Endothelial cell of umbilical vein (primary cell): Measurements from ENCODE around the gene EPN1. TPM values are rescaled to one million over a fixed set of nuclear protein-coding genes. Genes with fewer than 3 reads are reported as not detected.

ENCODE experiments used
- BruUV-seq: library from RNA; stranded (reverse); fragments of 400-500 nt; replicated peaks from 2 replicates; lab custom pipeline; 2021; lab: Mats Ljungman, UMichigan
- CTCF ChIA-PET: fragments of 300-600, 350-600 bp; sonication (Branson Sonifier 250); formaldehyde crosslinking; loops from one replicate; lab custom pipeline; 2021; ENCODE audit warnings: antibody characterized with exemption, inconsistent platforms; lab: Charles Lee
- POLR2A ChIA-PET: fragments of 300-600, 350-600 bp; sonication (Branson Sonifier 250); formaldehyde crosslinking; loops from one replicate; lab custom pipeline; 2021; ENCODE audit warnings: antibody characterized with exemption, inconsistent platforms; lab: Charles Lee
- DNase-seq: peaks from one replicate; pipeline ENCODE4 v3.0.0-alpha.2; 2011; ENCODE audit warnings: low read depth, low spot score
- FAIRE-seq: peaks from 2 replicates; lab custom pipeline; 2011; peaks lifted over from hg19 to GRCh38; lab: Jason Lieb, UNC
- H2AFZ ChIP-seq: 2 replicates; pipeline ENCODE4 v1.6.0; 2012; ENCODE audit warnings: low read depth, low read length, control low read depth, inconsistent platforms
- H3K27ac ChIP-seq: 2 replicates; pipeline ENCODE4 v1.5.1; 2011; ENCODE audit warnings: low read depth, mild to moderate bottlenecking, control low read depth, low read length, moderate library complexity; ENCODE audit not compliant: insufficient read depth
- H3K27me3 ChIP-seq, 2 experiments: 2 replicates each; pipeline versions ENCODE4 v1.6.0 to v1.6.1; 2011; ENCODE audit warnings: low read length in 2 of 2, mixed read lengths in 1 of 2; ENCODE audit not compliant: control insufficient read depth in 2 of 2, insufficient read depth in 2 of 2
- H3K36me3 ChIP-seq, 2 experiments: 2 replicates in 1 of 2; 3 replicates in 1 of 2; pipeline ENCODE4 v1.5.1; 2011; ENCODE audit warnings: low read length in 2 of 2, mild to moderate bottlenecking in 1 of 2, moderate library complexity in 1 of 2; ENCODE audit not compliant: control insufficient read depth in 2 of 2, insufficient read depth in 2 of 2; ENCODE audit errors: extremely low read depth in 1 of 2
- H3K4me1 ChIP-seq: 3 replicates; pipeline ENCODE4 v1.5.1; 2011; ENCODE audit warnings: mild to moderate bottlenecking, low read length; ENCODE audit not compliant: control insufficient read depth, insufficient read depth; ENCODE audit errors: extremely low read depth
- H3K4me2 ChIP-seq: 2 replicates; pipeline ENCODE4 v1.6.1; 2011; ENCODE audit warnings: low read length, control low read depth, mixed read lengths; ENCODE audit not compliant: insufficient read depth
- H3K4me3 ChIP-seq, 3 experiments: fragments of 200-600 bp in 1 of 3; sonication (generic), shearing (Covaris generic) in 1 of 3; replicated peaks in 1 of 3; 2 replicates each; pipeline ENCODE4 v1.5.1; 2011 to 2016; ENCODE audit warnings: control low read depth in 3 of 3, low read length in 3 of 3, mild to moderate bottlenecking in 2 of 3, inconsistent platforms in 1 of 3, low read depth in 1 of 3, moderate library complexity in 1 of 3; ENCODE audit not compliant: insufficient read depth in 1 of 3
- H3K79me2 ChIP-seq: 2 replicates; pipeline ENCODE4 v1.6.0; 2012; ENCODE audit warnings: low read length, inconsistent platforms; ENCODE audit not compliant: control insufficient read depth, insufficient read depth
- H3K9ac ChIP-seq: replicated peaks from 2 replicates; pipeline ENCODE3; 2011; ENCODE audit warnings: low read length, control low read depth; ENCODE audit not compliant: insufficient read depth; ENCODE audit errors: extremely low read depth
- H3K9me1 ChIP-seq: replicated peaks from 3 replicates; pipeline ENCODE4 v1.6.0; 2011; ENCODE audit warnings: mild to moderate bottlenecking, low read length; ENCODE audit not compliant: control insufficient read depth, insufficient read depth; ENCODE audit errors: extremely low read depth
- H3K9me3 ChIP-seq: replicated peaks from 2 replicates; pipeline ENCODE4 v1.5.1; 2012; ENCODE audit warnings: low read length, inconsistent platforms; ENCODE audit not compliant: control insufficient read depth, insufficient read depth
- H4K20me1 ChIP-seq: replicated peaks from 2 replicates; pipeline ENCODE3; 2011; ENCODE audit warnings: mild to moderate bottlenecking, low read length; ENCODE audit not compliant: control insufficient read depth, insufficient read depth; ENCODE audit errors: extremely low read depth
- CTCF ChIP-seq, 2 donors: IDR thresholded peaks; 1 replicate in 1 of 2; 2 replicates in 1 of 2; pipeline ENCODE4 v1.5.1; 2011; ENCODE audit warnings: low read length in 2 of 2, mild to moderate bottlenecking in 2 of 2, moderate library complexity in 2 of 2, control low read depth in 1 of 2, inconsistent platforms in 1 of 2, low read depth in 1 of 2; ENCODE audit not compliant: insufficient read depth in 1 of 2; ENCODE audit errors: extremely low read depth in 1 of 2
- EZH2 ChIP-seq: IDR thresholded peaks from 2 replicates; pipeline ENCODE4 v1.6.1; 2012; ENCODE audit warnings: borderline replicate concordance, low read depth, mild to moderate bottlenecking, moderate library complexity, low read length, inconsistent platforms; ENCODE audit not compliant: severe bottlenecking
- FOS ChIP-seq: IDR thresholded peaks from 2 replicates; pipeline ENCODE4 v1.6.1; 2011; ENCODE audit warnings: mild to moderate bottlenecking, low read length, moderate library complexity, borderline replicate concordance; ENCODE audit not compliant: insufficient read depth
- GATA2 ChIP-seq: IDR thresholded peaks from 2 replicates; pipeline ENCODE4 v1.7.0; 2011; ENCODE audit warnings: low read depth, mild to moderate bottlenecking, moderate library complexity, mixed read lengths, low read length; ENCODE audit not compliant: insufficient read length, insufficient read depth
- JUN ChIP-seq: IDR thresholded peaks from 2 replicates; pipeline ENCODE4 v1.6.1; 2011; ENCODE audit warnings: borderline replicate concordance, low read depth; ENCODE audit not compliant: insufficient read length, insufficient read depth
- MAX ChIP-seq: IDR thresholded peaks from 2 replicates; pipeline ENCODE4 v1.6.1; 2011; ENCODE audit not compliant: insufficient read depth, insufficient read length
- MYC ChIP-seq: IDR thresholded peaks from one replicate; pipeline ENCODE4 v1.6.1; 2011; ENCODE audit warnings: mild to moderate bottlenecking, low read depth, low read length
- POLR2AphosphoS5 ChIP-seq: IDR thresholded peaks from 2 replicates; pipeline ENCODE4 v1.6.1; 2012; ENCODE audit warnings: low read depth, mild to moderate bottlenecking, control low read depth, low read length, moderate library complexity; ENCODE audit not compliant: insufficient read depth
- dilution Hi-C: fragments of 300-500 bp; cut with MboI; formaldehyde crosslinking; loops from one replicate; pipeline ENCODE4 v1.15.0; 2019; ENCODE audit warnings: low sequenced_read_pairs; ENCODE audit not compliant: extremely low pct_ligation_motif_present
- intact Hi-C: fragments of 100-400 bp; cut with micrococcal nuclease; formaldehyde crosslinking; loops from one replicate; pipeline ENCODE4 v1.10.0; 2022
- polyA plus RNA-seq, 4 experiments: library from polyadenylated mRNA; depleted of rRNA in 3 of 4; stranded (reverse) in 3 of 4; unstranded in 1 of 4; fragments of >200 nt; gene quantifications; 2 replicates each; pipeline versions ENCODE4 v1.2.1 to v1.2.3, GENCODE V29; 2011 to 2012; ENCODE audit warnings: missing spikeins in 1 of 4
- total RNA-seq: library from RNA; stranded (reverse); gene quantifications from 2 replicates; pipeline ENCODE4 v1.2.3, GENCODE V29; 2021

EPN1 gene
- total and polyA plus RNA-seq, 2 donors (not counting 3 experiments of a cell fraction or from before 2014, with no cell fraction given): 87.2 to 138 TPM

GRCh38 chr19:55677572-55678028, 2.6 kb downstream of the EPN1 start:
- peak; percentile 94 for FAIRE-seq
- ChIA-PET POLR2A (no interaction called here), CTCF (interaction anchor here (1.3 kb wide), 1 partner anchor 20 kb away, joined by 3 read pairs; no protein-coding TSS in a partner anchor)
- H4K20me1 ChIP-seq: no peaks in the 10 kb centered on the region
- peaks cover 40% of the 10 kb centered on the region for H3K4me1 ChIP-seq
- no peaks in the 10 kb centered on the region for H3K27me3 ChIP-seq
- intact Hi-C loops: no loop called here
- H2AFZ ChIP-seq: no peak overlapping the region
- H3K4me3 ChIP-seq: peak overlapping the region in 1 of 3 experiments; percentile 38
- dilution Hi-C loops: no loop called here
- no peak for TF ChIP-seq JUN
- TF ChIP-seq EZH2: no peak
- TF ChIP-seq POLR2AphosphoS5: peak; percentile 16
- peak overlapping the region; percentile 91 for H3K4me2 ChIP-seq
- H3K36me3 ChIP-seq: peaks cover 11 to 21% of the 10 kb centered on the region in 2 experiments
- peak; percentile 67 for DNase-seq
- BruUV-seq: no TSS peak
- H3K9ac ChIP-seq: peak overlapping the region; percentile 25
- H3K79me2 ChIP-seq: peaks cover 79% of the 10 kb centered on the region
- H3K9me1 ChIP-seq: no peaks in the 10 kb centered on the region
- no peaks in the 10 kb centered on the region for H3K9me3 ChIP-seq
- peak overlapping the region; percentile 47 for H3K27ac ChIP-seq

DNA sequence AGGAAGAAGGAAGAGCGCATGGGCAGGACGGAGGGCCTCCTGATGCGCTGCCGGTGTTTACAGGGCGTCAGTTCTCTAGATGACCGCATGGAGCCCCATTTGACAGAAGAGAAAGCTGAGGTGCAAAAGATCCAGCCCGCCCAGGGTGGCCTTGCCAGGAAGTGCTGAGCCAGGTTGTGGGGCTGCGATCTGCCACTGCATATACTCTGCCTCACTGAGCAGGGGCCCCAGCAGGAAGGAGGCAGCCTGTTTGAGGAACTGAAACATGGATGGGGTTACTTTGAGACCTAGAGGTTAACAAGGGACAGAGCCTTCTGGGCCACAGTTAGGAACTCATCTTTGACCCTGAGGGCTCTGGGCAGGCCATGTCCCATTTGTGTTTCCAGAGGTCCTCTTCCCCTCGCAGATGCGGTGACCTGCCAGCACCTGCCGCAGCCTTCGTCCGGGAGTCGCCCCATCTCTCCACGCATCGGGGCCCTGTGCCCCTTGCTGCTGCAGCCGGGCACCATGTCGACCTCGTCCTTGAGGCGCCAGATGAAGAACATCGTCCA, 3.2 kb downstream of the EPN1 start:
- dilution Hi-C loops (no loop called here), intact Hi-C loops (no loop called here)
- ChIA-PET POLR2A (no interaction called here), CTCF (interaction anchor here (1.3 kb wide), 1 partner anchor 21 kb away, joined by 3 read pairs; no protein-coding TSS in a partner anchor)
- Histone ChIP-seq H3K9me1 (no peaks in the 10 kb centered on the region), H3K79me2 (peaks cover 76% of the 10 kb centered on the region), H3K4me1 (peaks cover 40% of the 10 kb centered on the region), H3K27ac (peak overlapping the region; percentile 47), H3K4me2 (peak overlapping the region; percentile 91), H4K20me1 (no peaks in the 10 kb centered on the region), H3K9ac (no peak overlapping the region), H3K4me3 (no peak overlapping the region), H2AFZ (no peak overlapping the region), H3K9me3 (no peaks in the 10 kb centered on the region), H3K36me3 (peaks cover 11 to 21% of the 10 kb centered on the region in 2 experiments), H3K27me3 (no peaks in the 10 kb centered on the region)
- DNase-seq (no peak), FAIRE-seq (no peak)
- TF ChIP-seq JUN: no peak
- no peak for TF ChIP-seq CTCF (IDR thresholded peaks at IDR 0.05; ENCODE audit: extremely low read depth in 1 of 2, insufficient read depth in 1 of 2, low read depth in 1 of 2, low read length in 2 of 2)
- TF ChIP-seq POLR2AphosphoS5: no peak
- no peak for TF ChIP-seq FOS
- no peak for TF ChIP-seq MAX
- no peak for TF ChIP-seq EZH2
- TF ChIP-seq MYC: no peak
- no peak for TF ChIP-seq GATA2
- BruUV-seq: no TSS peak
